ENCODE results near the gene EEFSEC.

The EEFSEC gene

DNA sequence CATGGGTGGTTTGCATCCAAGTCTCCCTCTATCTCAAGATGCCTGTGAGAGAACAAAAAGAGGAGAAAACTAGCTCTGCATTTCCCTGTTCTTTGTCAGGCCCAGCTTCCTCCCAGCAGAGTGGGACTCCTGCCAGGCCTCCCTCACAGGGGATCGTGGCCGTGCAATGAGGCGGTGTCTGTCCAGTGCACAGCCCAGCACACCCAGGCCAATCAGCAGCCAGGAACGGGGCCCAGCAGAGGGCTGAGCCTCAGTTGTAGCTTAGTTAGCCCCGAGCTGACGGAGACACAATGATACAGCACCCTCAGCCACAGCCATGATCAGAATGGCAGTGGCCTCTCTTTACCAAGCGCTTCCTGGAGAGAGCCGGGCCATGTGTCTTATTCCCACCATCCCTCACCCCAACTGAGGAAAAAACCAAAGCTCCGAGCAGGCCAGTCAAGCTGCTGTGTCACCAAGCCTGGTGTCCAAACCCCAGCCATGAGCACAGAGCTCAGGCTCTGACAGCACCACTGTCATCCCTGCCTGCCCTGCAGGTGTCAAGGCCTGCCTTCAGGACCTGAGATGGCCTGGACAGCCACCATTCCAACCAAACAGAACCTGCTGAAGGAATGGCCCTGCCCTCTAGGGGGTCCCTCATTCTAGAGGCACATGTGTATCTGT, 242.3 kb downstream of the EEFSEC start:
- peak in 11 of 14 donors; percentile 10 to 48 (median 29) for DNase-seq

DNA sequence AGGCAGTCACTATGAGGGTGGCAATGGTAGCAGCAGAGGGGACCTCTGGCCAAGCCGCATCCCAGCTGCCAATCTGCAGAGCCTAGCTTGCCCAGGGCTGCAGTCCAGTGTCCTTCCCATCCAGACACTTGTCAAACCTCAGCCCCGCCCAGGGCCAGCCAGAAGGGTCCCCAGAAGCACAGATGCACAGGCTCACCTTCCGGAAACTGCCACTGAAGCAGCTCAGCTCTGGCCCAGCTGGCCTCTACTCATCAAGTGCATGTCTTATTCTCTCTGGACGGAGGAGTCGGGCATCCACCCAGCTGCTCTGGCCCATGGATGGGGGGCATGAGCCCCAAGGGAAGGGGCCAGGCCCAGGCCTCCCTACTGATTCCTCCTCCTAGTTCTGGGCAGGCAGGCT, 244.2 kb downstream of the EEFSEC start:
- DNase-seq, result peak in 1 of 14 donors; percentile 8

DNA sequence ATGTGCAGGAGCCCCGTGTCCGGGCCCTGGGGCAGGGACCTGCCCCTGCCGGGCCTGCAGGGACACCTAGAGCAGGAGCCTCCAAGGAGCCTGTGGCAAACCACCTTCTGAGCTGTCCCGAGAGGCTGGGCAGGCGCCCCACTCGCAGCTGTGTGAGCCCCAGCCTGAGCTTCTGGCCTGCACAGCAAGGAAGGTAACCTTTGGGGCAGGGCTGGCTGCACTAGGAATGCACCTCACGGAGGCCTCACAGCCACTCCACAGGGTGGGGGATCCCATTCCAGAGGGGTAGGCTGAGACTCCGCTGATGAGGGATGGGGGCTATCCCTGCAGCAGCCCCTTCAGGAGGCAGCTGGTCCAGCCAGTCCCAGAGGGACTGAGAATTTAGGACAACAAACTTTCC, 245.3 kb downstream of the EEFSEC start:
- DNase-seq, result no peak

DNA sequence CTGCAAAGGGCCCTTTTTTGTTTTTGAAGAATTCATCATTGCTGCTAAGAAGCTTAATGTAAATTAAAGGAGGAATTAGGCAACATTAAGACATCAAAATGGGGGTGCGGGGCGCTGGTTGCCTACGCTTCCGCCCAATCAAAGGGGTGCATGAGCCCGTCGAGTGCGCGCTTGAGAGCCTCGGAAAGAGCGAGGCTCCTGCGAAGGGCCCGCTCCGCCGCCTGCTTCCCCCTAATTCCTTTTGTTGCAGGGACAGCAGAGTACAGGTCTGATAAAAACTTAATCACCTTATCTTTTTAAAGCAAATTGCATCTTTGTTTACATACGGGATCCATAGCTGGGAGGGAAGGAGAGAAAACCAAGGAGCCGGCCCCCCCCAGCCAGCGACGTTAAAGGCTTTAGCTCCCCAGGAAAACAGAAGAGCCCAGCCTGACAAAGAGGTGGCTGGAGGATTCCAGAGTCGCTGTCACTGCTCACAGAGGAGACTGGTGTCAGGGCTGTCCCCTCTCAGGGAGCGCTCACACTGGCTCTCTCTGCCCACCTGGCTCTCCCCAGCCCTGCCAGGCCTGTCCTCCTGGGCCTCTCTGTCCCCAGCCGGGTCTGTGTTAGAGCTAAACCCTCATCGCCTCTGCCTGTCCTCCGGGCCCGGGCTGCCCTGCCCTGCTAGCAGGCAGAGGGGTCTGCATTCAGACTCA, 246.1 kb downstream of the EEFSEC start:
- DNase-seq, result no peak

DNA sequence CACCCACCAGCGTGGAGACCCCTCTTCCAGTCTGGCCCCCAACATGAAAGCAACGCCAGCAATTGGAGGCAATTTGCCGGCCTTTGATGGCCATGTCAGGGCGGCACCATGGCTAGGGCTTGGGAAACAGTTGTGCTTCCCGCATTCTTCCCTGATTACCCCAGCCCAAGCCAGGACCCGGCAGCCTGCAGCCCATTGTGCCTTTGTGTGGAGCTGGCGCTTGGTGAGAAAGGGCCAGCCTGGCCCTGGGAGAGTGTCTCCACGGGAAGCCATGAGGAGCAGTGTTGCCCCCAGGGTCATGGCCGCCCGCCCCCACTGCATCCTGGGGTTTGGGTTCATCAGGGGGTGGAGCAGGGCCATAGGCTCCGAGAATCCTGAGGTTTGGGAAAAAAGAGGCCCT, 247.4 kb downstream of the EEFSEC start:
- no peak for DNase-seq

DNA sequence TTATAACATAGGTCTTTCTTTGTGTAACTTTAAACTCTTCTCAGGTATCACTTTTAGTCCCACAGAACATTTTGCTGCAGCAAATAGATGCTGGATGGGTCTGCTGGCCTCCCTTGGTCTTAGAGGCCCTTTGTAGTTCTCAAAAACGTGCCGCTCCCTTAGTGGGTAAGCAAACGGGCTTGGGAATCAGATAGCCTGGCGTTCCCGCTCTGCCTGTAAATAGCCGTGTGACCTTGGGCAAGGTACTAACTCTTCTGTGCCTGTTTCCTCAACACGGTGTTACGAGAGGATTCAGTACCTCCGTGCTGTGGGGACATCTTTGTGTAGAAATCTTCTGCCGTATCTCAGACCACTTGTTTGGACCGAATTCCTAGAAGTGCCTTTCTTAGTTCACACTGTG, 249.0 kb downstream of the EEFSEC start:
- no peak for DNase-seq

DNA sequence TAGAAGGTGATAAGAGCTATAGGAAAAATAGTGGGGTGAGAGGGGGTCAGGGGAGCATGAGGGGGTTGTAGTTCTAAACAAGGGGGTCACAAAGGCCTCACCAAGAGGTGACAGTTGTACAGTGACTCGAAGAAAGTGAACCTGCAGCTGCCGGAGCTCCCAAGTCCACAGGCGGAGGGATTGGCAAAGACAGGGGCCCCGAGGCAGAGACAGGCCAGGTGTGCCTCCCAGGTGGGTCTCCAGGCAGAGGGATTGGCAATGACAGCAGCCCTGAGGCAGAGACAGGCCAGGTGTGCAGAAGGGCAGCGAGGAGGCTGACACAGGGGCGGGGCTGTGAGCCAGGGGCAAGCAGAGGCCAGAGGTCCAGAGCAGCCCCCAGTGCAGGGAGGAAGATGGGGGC, 249.7 kb downstream of the EEFSEC start:
- DNase-seq, result no peak

DNA sequence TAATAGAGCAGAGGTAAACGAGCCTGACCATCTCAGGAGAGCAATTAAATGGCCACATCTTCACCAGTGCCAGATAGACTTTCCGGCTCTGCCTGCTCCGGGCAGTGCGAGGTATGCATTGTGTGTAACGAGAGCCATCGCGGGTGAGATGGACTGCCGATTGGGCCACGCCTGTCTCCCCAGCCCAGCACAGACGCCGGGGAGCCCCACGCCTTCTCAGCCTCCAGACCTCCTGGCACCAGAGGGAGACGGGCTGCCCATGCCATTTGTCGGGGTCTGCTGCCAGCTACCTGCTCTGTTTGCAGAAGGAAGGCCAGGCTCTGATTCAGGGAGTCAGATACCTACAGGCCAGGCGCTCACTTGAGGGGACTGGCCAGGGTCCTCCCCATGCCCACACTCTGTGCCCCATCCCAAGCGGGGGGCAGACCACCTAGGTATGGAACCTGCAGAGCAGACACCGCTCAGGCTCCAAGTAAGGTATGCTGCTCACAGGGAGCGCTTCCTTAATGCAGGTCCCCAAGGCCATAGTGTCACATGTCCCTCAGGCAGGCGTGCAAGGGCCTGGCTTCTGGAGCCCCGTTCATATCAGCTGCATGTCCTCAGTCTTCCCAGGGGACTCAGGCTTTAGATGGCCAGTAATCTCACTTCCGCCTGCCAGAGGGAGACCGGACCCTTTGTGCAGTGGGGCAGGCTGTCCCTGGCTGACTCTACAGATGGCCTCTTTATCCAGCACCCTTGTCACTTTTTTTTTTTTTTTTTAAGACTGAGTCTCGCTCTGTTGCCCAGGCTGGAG, 251.2 kb downstream of the EEFSEC start:
- DNase-seq, result peak in 1 of 14 donors; percentile 31

DNA sequence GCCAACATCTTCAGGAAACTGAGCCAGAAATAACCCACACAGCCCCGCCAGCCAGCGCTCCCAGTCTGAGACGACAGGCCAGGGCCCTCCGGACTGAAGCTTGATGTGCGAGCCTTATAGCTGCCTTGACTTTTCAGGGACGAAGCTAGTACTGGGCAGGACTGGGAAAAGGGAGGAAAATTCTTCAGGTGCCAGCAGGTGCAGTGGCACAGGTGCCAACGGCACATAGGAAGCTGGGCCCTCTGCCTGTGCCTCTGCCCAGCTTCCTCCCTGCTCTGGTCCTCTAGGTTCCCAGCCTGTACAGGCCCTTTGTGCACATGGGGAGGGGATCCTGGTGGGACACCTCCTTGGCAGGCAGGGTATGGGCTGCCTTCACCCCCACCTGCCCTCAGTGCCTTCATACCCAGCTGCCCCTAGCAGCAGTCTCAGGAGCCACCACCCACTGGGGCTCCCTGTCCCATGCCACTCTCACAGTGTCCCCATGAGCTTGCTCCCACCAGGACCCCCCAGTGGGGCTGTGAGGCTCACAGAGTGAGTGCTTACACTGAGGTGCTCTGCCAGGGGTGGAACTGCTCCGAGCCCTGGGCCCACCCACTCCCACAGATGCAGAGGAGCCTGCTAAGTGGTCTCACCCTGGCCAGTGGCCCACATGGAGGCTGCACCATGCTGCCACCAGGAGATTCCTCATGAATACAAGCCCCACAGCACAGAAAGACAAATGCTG, 252.4 kb downstream of the EEFSEC start:
- no peak for DNase-seq

DNA sequence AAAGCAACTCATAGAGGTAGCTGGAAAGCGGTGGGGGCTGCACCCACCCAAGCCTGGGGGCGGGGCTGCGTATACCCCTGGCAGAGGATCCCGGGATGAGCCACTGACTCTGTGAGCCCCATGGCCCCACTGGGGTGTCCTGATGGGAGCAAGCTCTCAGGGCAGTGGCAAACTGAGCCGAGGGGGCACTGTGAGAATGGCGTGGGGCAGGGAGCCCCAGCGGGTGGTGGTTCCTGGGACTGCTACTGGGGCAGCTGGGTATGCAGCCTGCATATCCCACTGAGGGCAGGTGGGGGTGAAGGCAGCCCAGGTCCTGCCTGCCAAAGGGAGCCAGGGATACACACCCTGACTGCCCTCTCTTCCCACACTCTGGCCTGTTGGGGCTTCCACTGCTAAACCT, 254.0 kb downstream of the EEFSEC start:
- no peak for DNase-seq

DNA sequence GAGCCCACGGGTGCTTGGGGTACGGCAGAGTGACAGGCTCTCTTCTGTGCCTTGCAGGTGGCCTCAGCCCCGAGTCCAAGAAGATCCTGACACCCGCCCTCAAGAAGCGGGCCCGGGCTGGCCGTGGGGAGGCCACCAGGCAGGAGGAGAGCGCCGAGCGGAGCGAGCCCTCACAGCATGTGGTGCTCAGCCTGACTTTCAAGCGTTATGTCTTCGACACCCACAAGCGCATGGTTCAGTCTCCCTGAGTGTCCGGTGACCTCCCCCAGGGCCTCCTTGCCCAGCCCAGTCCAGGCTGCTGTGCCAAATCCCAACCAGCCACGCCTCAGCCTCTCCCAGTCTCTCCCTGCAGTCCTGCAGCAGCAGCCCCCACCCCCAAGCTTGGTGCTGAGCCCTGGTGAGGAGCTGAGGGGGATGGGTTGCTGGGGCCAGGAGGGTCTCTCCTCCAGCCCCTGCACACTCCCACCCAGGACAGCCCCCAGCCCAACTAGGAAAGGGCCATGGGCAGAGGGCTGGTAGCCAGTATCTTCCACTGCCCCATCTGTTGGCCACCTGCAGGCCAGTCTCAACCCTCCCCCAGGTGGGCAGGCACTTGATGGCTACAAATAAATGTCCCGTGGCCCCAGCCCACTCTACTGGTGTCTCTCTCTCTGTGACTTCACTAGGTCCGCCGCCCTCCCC, 254.9 kb downstream of the EEFSEC start:
- no peak for DNase-seq

DNA sequence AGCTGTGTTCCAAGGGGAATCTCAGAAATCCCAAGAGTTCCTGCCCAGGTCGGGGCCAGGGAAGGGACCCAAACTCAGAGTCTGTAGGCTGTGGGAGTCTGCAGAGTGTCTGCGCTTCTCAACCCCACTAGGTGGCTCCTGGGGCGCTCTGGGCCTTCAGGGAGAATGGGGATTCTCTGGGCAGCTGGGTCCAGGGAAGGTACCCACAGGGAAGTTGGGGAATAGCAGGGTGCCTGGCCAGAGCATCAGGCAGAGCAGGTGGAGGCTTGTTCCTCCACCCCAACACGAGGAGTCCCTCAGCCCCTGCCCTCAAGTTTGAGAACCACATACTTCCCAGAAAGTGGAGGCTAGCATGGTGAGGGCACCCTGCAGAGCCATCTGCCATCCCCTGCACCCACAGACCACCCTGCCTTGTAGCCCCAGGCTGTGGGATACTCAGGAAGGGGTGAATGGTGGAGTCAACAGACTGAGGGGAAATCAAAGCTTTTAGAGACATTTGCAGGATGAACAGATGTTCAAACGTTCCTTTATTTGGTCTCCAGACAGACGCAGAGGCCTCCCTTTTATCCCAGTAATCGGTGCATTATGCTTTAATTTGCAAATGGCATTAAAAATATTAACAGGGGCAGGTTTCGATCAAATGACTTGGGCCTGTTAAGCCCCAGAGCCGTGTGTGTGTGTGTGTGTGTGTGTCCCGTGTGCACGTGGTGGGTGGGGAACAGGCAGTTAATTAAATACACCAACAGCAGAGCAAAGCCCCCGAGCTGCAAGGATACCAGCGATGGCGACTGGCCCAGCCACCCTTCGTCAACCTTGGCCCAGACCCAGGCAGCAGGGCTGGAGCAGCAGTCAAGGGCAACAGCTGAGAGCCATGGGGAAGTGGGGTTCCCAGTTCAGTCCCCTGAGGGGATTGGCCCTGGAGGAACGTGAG, 255.7 kb downstream of the EEFSEC start:
- no peak for DNase-seq

DNA sequence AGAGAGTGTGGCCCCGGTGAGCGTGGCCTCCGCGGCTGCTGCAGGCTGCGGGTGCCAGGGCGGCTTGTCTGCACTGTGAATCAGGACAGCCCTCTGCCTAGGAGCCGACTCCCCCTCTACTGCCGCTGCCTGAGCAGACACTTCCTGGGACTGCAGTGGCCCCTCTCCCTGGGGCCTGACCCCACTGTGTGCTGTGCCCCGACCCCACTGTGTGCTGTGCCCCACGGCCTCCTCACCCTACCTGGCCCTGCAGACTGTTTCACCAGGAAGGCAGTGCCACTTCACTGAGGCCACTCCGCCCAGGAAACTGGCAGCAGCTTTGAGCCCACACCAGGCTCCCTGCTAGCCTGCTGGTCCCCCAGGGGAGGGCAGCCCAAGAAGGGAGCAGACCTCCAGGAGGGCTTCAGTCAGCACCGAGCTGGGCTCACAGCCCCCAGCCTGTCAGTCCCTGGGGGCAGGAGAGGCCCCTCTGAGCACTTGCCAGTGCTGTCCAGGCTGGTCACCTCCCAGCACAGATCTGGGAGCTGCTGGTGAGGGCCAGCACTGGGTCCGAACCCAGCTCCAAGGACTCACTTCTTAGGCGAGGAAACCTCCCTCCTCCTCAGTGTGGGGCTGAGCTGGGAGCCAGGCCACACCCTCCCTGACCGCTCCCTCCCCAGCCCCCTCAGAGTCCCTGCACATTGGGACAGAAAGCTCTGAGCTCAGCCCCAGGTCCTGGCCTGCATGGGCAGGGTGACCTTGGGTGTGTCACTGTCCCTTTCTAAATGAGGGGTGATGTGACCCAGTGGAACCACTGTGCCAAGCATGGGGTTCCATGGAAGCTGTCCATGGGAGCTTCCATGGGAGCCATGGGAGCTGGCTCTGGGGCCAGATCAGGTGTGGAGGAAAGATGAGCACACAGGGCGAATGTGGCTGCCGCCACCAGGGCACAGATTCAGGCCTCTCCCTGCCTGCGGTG, 256.6 kb downstream of the EEFSEC start:
- DNase-seq, result no peak

DNA sequence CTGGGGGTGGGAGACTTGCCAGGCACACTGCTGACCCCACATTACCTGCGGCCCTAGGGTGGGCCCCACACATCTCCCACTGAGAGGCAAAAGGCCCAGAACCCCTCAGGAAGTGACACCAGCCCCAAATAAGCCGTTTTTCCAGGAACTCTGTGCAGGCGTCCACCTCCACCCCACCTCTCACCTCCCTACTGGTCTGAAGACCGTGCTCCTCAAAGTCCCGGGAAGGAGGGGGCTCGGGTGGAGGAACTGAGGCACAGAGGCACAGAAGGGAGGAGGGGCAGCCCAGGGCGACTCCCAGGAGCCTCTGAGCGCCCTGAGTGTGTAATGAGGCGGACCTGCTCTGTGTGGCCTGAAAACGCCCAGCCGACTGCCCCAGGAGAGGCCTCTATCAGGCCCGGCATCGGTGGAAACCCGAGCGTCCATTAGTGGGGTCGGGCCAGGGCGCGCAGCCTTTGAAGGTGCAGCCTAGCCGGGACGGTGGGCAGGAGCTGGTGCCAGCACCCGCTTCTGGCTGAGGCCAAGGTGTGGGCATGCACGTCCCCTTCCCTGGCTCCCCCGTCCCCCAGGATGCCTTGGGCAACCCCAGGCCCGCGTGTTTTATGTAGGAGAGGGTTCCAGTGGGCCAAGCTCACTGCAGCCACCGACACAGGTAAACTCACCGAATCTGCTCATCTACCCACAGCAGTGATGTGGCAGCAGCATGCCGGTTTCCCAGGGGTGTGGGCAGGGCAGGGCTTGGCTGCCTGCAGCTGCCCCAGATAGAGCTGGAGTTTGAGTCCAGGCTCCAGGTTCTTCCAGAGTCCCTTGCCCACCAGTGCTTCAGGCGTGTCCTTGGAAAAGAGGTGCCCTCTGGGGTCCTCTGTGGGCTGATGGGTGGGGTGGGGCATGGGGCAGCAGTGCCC, 257.6 kb downstream of the EEFSEC start:
- DNase-seq, result no peak

DNA sequence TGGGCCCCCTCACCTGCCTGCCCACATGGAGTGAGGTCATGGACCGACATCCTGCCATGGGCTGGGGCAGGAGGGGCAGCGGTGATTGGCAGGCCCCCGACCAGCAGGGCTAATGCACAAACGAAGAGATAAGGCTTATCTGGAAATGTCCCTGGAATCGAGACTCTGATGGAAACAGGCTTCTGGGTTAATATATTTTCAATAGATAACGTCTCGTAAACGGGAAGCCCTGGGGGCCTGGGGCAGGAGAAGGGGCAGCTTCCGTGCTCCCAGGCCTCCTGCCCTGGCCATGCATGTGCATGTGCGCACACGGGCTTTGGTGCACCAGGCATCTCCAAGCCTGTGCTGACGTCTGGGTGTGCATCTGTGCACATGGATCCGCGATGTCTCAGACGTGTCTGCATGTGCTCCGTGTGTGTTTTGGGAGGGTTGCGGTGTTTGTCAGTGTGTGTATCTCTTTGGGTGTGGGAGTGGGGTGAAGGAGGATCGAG, 258.3 kb downstream of the EEFSEC start:
- no peak for DNase-seq

DNA sequence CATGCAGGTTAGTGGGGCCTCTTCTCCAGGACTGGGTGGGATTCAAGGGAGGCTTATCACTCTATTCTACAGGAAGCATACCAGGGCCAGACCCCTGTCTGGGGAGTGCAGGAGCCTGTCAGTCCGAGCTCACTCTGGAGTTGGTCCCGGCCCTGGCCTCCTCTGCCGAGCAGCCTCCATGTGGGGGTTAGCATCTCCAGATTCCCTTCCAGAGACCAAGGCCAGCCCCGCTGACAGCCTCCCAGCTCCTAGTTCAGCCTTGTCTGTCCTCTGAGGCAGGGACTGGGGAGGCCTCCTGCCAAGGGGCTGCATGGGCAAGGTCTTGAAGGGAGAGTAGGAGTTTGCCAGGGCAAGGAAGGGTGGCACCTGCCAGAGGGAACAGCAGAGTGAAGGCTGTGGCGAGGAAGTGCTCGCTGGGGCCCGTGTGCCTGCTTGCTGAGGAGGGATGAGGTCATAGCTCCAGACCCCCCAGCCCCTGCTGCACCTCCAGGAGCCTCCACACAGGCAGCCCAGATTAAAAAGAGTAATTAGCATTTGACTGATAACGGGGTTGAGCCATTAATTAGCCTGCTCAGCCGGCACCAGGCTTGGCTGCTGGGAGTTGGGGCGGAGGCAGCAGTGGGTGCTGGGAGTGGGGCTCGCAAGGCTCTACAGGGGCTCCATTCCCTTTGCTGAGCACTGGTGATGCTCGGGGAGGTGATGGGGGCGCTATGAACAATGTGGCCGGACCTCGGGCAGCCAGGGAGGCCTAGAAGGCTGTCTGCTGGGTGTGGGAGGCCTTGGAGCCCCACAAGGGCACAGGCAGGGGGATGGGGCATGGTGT, 259.1 kb downstream of the EEFSEC start:
- no peak for DNase-seq

DNA sequence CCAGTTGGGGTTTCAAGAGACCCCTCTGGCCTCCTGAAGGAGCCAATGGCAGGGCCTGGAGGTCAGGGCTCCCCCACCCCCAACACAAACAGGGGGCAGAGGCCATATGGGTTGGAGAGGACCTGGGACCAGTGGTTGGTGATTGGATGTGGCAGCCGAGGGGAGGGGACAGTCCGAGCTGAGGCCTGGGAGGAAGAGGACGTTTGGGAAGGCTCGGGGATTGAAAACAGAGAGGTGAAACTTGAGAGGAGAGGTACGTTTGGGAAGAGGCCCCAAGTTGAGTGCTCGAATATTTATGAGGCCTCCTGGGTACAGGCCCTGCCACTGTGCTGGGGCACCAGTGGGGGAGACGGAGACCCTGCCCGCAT, 259.7 kb downstream of the EEFSEC start:
- no peak for DNase-seq

Measured in C1 segment of cervical spinal cord (tissue), 14 donors.